Upper lobe of left lung (tissue), 6 donors: ENCODE results near the gene VWA1. TPM values are rescaled to one million over a fixed set of nuclear protein-coding genes. Genes with fewer than 3 reads are reported as not detected.
"Not testable (repeated sequence)": the region's sequence is repeated elsewhere in the genome, so short reads cannot be mapped to it uniquely, and the experiment has no call there.

ENCODE experiments used
- ATAC-seq, 2 donors: fragments of 200-7000 bp; cut with Tn5 transposase; one replicate each; pipeline ENCODE4 v1.9.1; 2022; ENCODE audit warnings: mild to moderate bottlenecking in 2 of 2, moderate library complexity in 2 of 2; ENCODE audit not compliant: low FRiP score in 2 of 2
- DNase-seq, 2 donors: peaks; one replicate each; pipeline ENCODE4 v3.0.0-alpha.2; 2019 to 2020
- H3K27ac ChIP-seq, 4 donors: fragments of 200-600 bp; sonication (generic); one replicate each; pipeline ENCODE4 v1.5.1; 2016 to 2019
- H3K27me3 ChIP-seq, 4 donors: fragments of 200-600 bp; sonication (generic); one replicate each; pipeline ENCODE4 v1.5.1; 2017 to 2019
- H3K36me3 ChIP-seq, 4 donors: fragments of 200-600 bp; sonication (generic); one replicate each; pipeline ENCODE4 v1.5.1; 2016 to 2019
- H3K4me1 ChIP-seq, 4 donors: fragments of 200-600 bp; sonication (generic); one replicate each; pipeline ENCODE4 v1.5.1; 2018 to 2019
- H3K4me3 ChIP-seq, 4 donors: fragments of 200-600 bp; sonication (generic); one replicate each; pipeline ENCODE4 v1.5.1; 2017 to 2019; ENCODE audit warnings: mild to moderate bottlenecking in 2 of 4, moderate library complexity in 1 of 4
- H3K9me3 ChIP-seq, 4 donors: fragments of 200-600 bp; sonication (generic); one replicate each; pipeline ENCODE4 v1.5.1; 2018 to 2019
- EP300 ChIP-seq, 4 donors: sonication (generic); formaldehyde crosslinking; IDR thresholded peaks; one replicate each; pipeline ENCODE4 v1.5.1; 2017; ENCODE audit warnings: antibody characterized with exemption in 4 of 4, control low read depth in 2 of 4
- POLR2A ChIP-seq, 4 donors: fragments of 450-650 bp; IDR thresholded peaks; one replicate each; pipeline ENCODE4 v1.5.1; 2016 to 2017; ENCODE audit warnings: antibody characterized with exemption in 4 of 4, mild to moderate bottlenecking in 2 of 4
- POLR2AphosphoS5 ChIP-seq, 2 donors: sonication (generic); formaldehyde crosslinking; IDR thresholded peaks; one replicate each; pipeline ENCODE4 v1.5.1; 2017; ENCODE audit warnings: antibody characterized with exemption in 2 of 2
- WGBS, 2 donors: methylation state at CpG; one replicate each; pipeline ENCODE4 v1.1.5; 2017 to 2018; 5-methylcytosine and 5-hydroxymethylcytosine counted together
- total RNA-seq, 6 donors: library from RNA; depleted of rRNA in 4 of 6; stranded (reverse); fragments of >200 nt in 4 of 6; gene quantifications; one replicate each; pipeline versions ENCODE4 v1.1.0 to v1.2.1, GENCODE V29; 2016 to 2021
- TF ChIP-seq, protein P1 (sequence below), 6 experiments: fragments of 450-650 bp in 4 of 6; fragments of 200-600 bp in 2 of 6; sonication (generic) in 2 of 6; IDR thresholded peaks; one replicate each; pipeline ENCODE4 v1.5.1; 2016 to 2019; ENCODE audit warnings: antibody characterized with exemption in 6 of 6
- donor health status: DM: no; HTN: no; CAD: no; lungs with moderate emphysema.
- donor health status: DM: no; HTN: yes; CAD: no; lungs with severe emphysema.

VWA1 gene
- total RNA-seq, 6 donors from 2014 or later: 41.8 to 108 (median 62.5) TPM

DNA sequence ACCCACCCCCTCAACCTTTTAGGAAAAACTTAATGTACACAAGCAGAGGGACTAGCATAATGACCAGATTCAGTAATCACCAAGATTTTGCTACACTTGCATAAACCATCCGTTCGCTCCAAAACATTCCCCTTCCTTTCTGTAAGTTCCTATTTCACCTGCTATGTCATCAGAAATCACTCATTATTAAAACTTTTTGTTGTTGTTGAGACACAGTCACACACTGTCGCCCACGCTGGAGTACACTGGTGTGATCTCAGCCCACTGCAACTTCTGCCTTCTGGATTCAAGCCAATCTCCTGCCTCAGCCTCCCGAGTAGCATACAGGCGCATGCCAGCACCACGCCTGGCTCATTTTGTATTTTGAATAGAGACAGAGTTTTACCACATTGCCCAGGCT is 31.8 kb upstream of the VWA1 start:
- DNase-seq (no peak), ATAC-seq (no peak)
- no peaks in the 10 kb centered on the region for H3K27me3 ChIP-seq
- WGBS, 2 donors: 82 to 90% methylated on average over 7 of the region's 7 CpGs
- H3K27ac ChIP-seq: no peak overlapping the region
- no peak overlapping the region for H3K4me3 ChIP-seq
- peaks cover 12 to 56% (median 44%) of the 10 kb centered on the region in 4 donors for H3K36me3 ChIP-seq
- peaks cover 34 to 53% (median 41%) of the 10 kb centered on the region in 4 donors for H3K4me1 ChIP-seq
- TF ChIP-seq, protein P1, sequence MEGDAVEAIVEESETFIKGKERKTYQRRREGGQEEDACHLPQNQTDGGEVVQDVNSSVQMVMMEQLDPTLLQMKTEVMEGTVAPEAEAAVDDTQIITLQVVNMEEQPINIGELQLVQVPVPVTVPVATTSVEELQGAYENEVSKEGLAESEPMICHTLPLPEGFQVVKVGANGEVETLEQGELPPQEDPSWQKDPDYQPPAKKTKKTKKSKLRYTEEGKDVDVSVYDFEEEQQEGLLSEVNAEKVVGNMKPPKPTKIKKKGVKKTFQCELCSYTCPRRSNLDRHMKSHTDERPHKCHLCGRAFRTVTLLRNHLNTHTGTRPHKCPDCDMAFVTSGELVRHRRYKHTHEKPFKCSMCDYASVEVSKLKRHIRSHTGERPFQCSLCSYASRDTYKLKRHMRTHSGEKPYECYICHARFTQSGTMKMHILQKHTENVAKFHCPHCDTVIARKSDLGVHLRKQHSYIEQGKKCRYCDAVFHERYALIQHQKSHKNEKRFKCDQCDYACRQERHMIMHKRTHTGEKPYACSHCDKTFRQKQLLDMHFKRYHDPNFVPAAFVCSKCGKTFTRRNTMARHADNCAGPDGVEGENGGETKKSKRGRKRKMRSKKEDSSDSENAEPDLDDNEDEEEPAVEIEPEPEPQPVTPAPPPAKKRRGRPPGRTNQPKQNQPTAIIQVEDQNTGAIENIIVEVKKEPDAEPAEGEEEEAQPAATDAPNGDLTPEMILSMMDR (IDR thresholded peaks at IDR 0.05): no peak
- TF ChIP-seq POLR2A (IDR thresholded peaks at IDR 0.05) (no peak), POLR2AphosphoS5 (IDR thresholded peaks at IDR 0.05) (no peak), EP300 (IDR thresholded peaks at IDR 0.05) (no peak)
- no peaks in the 10 kb centered on the region for H3K9me3 ChIP-seq

DNA sequence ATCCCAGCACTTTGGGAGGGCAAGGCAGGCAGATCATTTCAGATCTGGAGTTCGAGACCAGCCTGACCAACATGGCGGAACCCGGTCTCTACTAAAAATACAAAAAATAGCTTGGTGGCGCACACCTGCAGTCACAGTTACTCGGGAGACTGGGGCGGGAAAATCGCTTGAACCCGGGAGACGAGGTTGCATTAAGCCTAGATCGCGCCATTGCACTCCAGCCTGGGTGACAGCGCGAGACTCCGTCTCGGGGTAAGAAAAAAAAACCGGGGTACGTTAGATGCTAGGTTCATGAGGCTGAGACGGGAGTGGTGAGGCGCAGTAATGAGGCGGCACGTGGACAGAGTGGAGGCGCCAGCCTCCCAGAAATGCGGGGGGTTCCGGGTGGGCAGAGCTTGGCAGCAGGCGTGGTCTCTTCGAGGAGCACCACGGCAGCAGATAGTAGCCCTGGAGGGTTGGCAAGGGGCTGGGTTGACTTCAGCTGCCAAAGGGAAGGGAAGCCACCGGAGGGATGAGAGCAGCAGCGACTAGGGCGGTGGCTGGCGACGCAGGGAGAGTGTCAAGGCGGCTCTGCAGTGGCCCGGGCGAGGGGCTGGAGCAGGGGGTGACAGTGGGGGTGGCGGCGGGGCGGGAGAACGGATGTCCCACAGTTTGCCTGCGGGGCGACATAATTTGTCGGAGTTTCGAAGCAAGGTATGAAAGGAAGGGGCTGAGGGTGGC is 29.2 kb upstream of the VWA1 start:
- TF ChIP-seq, protein P1 (IDR thresholded peaks at IDR 0.05): no peak
- TF ChIP-seq POLR2AphosphoS5 (IDR thresholded peaks at IDR 0.05): no peak
- TF ChIP-seq EP300 (IDR thresholded peaks at IDR 0.05): no peak
- TF ChIP-seq POLR2A (IDR thresholded peaks at IDR 0.05): no peak
- no peak for DNase-seq
- H3K9me3 ChIP-seq: no peaks in the 10 kb centered on the region
- ATAC-seq: no peak
- H3K36me3 ChIP-seq: peaks cover 12 to 49% (median 37%) of the 10 kb centered on the region in 4 donors
- peak overlapping the region; percentile 82 to 97 (median 90) for H3K4me3 ChIP-seq
- H3K27me3 ChIP-seq: no peaks in the 10 kb centered on the region
- 44 to 45% methylated on average over 40 to 41 of the region's 43 CpGs for WGBS, 2 donors
- H3K27ac ChIP-seq: peak overlapping the region; percentile 83 to 90 (median 85)
- peaks cover 31 to 52% (median 35%) of the 10 kb centered on the region in 4 donors for H3K4me1 ChIP-seq

DNA sequence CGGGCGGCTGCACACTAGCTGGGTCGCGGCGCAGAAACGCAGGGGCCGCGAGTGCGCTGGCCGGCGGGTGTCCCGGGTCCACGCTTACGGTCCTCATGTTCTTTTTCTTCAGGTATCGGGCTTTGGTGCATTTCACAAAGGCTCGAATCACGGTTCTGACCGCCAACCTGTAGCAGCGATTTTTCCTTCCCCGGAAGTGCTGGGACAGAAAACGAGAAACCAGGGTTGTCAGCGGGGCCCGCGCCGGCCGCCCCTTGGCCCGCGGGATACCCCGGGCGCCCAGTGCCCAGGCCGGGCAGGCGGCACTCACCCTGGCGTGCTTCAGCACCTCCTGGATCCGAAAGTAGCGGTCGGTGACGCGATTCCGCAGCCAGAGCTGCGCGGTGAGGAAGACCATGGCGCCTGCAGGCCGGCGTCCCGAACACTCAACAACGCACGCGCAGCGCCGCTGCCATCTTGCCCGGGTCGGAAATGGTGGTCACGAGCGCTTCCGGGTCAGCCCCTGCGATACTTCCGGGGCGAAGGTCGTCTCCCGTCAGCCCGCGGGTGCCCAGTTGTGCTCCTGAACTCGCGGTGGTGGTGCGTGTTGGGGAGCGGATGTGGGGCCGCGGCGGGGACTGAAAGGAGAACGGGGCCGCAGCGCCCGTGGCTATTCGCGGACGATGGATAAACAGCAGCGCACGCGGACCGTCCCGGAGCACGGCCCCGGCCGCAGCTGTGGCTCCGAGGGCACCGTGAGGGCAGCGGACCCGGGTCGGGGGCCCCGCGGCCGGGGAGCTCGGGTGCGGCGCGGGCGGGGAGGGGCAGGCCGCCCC is 28.5 kb upstream of the VWA1 start, which contains the start of gene MRPL20:
Gene MRPL20, minus strand, starts transcription at position 473 of the 815 bp plus-strand sequence. Its CDS starts 76 bp downstream, at position 397.
- Histone ChIP-seq H3K9me3 (no peaks in the 10 kb centered on the region), H3K4me1 (peaks cover 31 to 47% (median 33%) of the 10 kb centered on the region in 4 donors), H3K27me3 (no peaks in the 10 kb centered on the region), H3K27ac (peak within 1 kb of the TSS; percentile 83 to 90 (median 85)), H3K4me3 (peak within 1 kb of the TSS; percentile 82 to 97 (median 90)), H3K36me3 (peaks cover 12 to 42% (median 32%) of the 10 kb centered on the region in 4 donors)
- WGBS, 2 donors: 1% methylated on average over 53 to 60 of the region's 98 CpGs
- ATAC-seq (peak; percentile 95 to 100), DNase-seq (peak; percentile 95 to 98)
- TF ChIP-seq EP300 (IDR thresholded peaks at IDR 0.05) (peak in 1 of 4 donors; percentile 81), POLR2AphosphoS5 (IDR thresholded peaks at IDR 0.05) (peak; percentile 98 to 99), POLR2A (IDR thresholded peaks at IDR 0.05) (peak in 3 of 4 donors; percentile 44 to 86 (median 73))
- TF ChIP-seq, protein P1 (IDR thresholded peaks at IDR 0.05): peak in 2 of 6 experiments; percentile 3 to 20

DNA sequence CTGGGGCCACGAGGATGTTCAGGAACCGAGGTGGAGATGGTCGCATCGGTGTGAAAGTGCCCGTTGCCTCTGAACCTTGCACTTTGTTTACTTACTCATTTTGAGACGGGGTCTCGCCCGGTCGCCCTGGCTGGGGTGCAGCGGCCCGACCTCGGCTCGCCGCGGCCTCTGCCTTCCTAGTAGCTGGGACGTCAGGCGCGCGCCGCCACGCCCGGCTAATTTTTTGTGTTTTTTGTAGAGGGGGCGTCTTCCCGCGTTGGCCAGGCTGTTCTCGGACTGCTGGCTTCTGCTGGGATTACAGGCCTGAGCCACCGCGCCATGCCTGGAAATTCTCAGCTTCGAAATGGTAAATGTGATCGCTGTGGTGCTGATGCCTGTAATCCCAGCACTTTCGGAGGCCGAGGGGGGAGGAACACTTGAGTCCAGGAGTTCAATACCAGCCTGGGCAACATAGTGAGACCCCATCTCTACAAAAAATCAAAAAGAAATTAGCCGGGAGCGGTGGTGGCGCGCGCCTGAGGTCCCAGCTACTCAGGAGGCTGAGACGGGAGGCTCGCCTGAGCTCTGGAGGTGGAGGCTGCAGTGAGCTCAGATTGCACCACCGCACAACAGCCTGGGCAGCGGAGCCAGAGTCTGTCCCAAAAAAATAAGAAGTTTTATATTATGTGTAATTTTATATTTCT is 27.7 kb upstream of the VWA1 start:
- DNase-seq: peak in 1 of 2 donors; percentile 88
- peak overlapping the region; percentile 83 to 90 (median 85) for H3K27ac ChIP-seq
- no peak for TF ChIP-seq EP300 (IDR thresholded peaks at IDR 0.05)
- TF ChIP-seq POLR2AphosphoS5 (IDR thresholded peaks at IDR 0.05): no peak
- TF ChIP-seq POLR2A (IDR thresholded peaks at IDR 0.05): no peak
- TF ChIP-seq, protein P1 (IDR thresholded peaks at IDR 0.05): peak in 1 of 6 experiments; percentile 15
- peaks cover 31 to 47% (median 33%) of the 10 kb centered on the region in 4 donors for H3K4me1 ChIP-seq
- H3K4me3 ChIP-seq: peak overlapping the region; percentile 82 to 97 (median 90)
- no peaks in the 10 kb centered on the region for H3K9me3 ChIP-seq
- 12 to 16% methylated on average over 31 to 36 of the region's 41 CpGs for WGBS, 2 donors
- peak in 1 of 2 donors; percentile 33 for ATAC-seq
- H3K36me3 ChIP-seq: peaks cover 12 to 34% (median 25%) of the 10 kb centered on the region in 4 donors
- H3K27me3 ChIP-seq: no peaks in the 10 kb centered on the region

DNA sequence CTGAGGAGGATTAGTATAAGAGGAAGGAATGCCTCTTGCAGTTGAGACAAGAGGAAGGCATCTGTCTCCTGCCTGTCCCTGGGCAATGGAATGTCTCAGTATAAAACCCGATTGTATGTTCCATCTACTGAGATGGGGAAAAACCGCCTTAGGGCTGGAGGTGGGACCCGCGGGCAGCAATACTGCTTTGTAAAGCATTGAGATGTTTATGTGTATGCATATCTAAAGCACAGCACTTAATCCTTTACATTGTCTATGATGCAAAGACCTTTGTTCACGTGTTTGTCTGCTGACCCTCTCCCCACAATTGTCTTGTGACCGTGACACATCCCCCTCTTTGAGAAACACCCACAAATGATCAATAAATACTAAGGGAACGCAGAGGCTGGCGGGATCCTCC is 25.3 kb upstream of the VWA1 start:
- 63 to 79% methylated on average over 8 of the region's 8 CpGs for WGBS, 2 donors
- H3K27ac ChIP-seq, H3K36me3 ChIP-seq, H3K27me3 ChIP-seq, DNase-seq, H3K4me3 ChIP-seq, ATAC-seq, H3K9me3 ChIP-seq: not testable (repeated sequence)
- peaks cover 28 to 42% (median 32%) of the 10 kb centered on the region in 4 donors for H3K4me1 ChIP-seq
